GM18508 (cell line): ENCODE data around the gene RNF213.

Experiments used
- ATAC-seq: cut with Tn5 transposase; IDR thresholded peaks from one replicate; pipeline ENCODE4 v1.9.1; 2021; ENCODE audit warnings: moderate number of reproducible peaks; ENCODE audit not compliant: insufficient read depth, unreplicated experiment

The RNF213 gene

DNA sequence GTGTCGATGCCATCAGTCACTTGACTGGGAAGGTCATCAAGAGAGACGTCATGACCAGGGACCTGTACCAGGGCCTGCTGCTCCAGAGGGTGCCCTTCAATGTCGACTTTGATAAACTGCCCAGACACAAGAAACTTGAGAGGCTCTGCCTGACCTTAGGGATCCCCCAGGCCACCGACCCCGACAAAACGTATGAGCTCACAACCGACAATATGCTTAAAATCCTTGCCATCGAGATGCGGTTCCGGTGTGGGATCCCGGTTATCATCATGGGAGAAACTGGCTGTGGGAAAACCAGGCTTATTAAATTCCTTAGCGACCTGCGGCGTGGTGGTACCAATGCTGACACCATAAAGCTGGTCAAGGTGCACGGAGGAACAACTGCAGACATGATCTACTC is 84.7 kb downstream of the RNF213 start:
- ATAC-seq = no peak

DNA sequence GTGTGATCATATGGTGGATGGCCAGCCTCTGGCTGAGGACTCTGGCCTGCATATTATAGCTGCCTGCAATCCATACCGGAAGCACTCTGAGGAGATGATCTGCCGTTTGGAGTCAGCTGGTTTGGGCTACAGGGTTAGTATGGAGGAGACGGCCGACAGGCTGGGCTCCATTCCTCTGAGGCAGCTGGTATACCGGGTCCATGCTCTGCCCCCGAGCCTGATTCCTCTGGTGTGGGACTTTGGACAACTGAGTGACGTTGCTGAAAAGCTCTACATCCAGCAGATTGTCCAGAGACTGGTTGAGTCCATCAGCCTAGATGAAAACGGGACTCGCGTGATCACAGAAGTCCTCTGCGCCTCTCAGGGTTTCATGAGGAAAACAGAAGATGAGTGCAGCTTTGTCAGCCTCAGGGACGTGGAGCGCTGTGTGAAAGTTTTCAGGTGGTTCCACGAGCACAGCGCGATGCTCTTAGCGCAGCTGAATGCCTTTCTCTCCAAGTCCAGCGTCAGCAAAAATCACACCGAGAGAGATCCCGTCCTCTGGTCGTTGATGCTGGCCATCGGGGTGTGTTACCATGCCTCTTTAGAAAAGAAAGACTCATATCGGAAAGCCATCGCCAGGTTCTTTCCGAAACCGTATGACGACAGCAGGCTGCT is 85.3 kb downstream of the RNF213 start:
- no peak for ATAC-seq

DNA sequence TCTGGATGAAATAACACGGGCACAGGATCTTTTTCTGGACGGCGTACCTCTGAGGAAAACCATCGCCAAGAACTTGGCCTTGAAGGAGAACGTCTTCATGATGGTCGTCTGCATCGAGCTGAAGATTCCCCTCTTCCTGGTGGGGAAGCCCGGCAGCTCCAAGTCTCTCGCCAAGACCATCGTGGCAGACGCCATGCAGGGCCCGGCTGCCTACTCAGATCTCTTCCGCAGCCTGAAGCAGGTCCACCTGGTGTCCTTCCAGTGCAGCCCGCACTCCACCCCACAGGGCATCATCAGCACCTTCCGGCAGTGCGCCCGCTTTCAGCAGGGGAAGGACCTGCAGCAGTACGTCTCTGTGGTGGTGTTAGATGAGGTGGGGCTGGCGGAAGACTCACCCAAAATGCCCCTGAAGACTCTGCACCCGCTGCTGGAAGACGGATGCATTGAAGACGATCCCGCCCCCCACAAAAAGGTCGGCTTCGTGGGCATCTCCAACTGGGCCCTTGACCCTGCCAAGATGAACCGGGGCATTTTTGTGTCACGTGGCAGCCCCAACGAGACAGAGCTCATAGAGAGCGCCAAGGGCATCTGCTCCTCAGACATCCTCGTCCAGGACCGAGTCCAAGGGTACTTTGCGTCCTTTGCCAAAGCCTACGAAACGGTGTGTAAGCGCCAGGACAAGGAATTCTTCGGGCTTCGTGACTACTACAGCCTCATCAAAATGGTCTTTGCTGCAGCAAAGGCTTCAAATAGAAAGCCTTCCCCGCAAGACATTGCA is 86.0 kb downstream of the RNF213 start:
- ATAC-seq = no peak

DNA sequence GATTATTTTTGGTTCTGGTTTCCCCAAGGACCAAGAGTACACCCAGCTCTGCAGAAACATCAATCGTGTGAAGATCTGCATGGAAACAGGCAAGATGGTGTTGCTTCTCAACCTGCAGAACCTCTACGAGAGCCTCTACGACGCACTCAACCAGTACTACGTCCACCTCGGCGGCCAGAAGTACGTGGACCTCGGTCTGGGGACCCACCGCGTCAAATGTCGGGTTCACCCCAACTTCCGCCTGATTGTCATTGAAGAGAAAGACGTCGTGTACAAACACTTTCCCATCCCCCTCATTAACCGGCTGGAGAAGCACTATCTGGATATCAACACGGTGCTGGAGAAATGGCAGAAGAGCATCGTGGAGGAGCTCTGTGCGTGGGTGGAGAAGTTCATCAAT is 86.9 kb downstream of the RNF213 start:
- no peak for ATAC-seq

DNA sequence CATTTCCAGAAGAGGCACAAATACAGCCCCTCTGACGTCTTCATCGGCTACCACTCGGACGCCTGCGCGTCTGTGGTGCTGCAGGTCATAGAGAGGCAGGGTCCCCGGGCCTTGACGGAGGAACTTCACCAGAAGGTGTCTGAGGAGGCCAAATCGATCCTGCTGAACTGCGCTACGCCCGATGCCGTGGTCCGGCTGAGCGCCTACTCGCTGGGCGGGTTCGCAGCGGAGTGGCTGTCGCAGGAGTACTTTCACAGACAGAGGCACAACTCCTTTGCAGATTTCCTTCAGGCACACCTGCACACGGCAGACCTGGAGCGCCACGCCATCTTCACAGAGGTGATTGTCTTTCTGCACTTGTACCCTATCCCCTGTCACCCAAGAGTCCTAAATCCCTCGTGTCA is 87.3 kb downstream of the RNF213 start:
- no peak for ATAC-seq

DNA sequence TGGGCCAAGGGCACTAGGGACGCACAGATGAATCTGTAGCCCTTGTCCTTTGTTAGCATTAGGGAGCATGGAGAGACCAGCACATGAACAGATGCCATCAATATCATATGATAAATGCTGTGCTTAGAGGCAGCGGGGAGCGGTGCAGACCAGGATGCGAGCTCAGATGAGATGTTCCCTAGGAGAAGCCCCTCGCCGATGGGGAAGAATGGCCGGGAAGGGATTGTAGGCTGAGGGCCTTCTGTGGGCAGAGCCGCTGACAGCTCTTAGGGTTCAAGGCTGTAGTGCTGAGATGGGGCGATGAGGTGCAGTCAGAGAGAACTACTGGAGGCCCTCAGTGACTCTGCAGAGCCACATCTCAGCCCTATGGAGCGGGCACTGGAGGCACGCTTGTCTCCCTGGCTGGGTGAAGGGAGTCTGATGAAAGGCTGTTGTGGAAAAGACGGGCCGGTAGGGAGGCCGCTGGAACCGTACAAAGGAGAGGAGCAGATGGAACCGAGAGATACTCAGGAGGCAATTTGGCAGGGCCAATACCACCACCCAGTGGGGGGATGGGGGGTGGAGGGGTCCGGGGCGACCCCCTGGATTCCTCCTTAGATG is 88.0 kb downstream of the RNF213 start:
- no peak for ATAC-seq

DNA sequence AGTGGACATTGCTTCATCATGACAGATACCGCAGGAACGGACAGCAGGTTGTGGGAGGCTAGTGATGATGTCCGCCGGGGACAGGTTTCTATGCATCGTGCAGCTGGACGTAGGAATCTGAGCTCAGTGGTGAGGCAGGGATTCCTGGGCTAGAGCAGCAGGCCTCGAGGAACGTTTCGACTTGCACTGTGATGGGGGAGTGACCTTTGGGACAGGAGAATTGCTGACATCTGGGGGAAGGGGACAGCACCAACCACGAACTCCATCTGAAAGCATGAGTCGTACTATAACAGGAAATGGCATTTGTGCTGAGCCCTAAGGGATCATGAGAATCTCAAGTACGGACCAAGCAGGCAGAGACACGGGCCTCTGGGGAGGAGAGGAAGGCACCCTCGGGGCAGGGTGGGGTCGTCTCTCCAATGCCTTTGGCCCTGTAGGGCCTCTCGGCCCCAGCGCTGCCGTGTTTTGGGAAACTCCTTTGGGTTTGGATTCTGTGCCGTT is 88.5 kb downstream of the RNF213 start:
- ATAC-seq = no peak

DNA sequence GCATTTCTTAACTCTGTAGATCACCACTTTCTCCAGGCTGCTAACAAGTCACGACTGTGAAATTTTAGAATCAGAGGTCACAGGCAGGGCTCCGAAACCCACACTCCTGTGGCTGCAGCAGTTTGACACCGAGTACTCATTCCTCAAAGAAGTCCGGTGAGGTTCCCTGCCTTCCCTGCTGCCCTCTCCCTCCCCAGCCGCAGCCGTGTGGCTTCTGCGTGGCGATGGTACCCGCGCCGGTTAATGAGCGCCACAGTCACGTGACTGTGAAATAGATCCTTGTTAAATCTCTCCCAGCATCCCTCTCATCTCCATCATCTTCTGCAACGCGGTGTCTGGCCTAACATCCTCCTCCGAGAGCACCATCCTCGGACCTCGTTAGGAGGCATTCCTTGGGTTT is 89.1 kb downstream of the RNF213 start:
- ATAC-seq = no peak

DNA sequence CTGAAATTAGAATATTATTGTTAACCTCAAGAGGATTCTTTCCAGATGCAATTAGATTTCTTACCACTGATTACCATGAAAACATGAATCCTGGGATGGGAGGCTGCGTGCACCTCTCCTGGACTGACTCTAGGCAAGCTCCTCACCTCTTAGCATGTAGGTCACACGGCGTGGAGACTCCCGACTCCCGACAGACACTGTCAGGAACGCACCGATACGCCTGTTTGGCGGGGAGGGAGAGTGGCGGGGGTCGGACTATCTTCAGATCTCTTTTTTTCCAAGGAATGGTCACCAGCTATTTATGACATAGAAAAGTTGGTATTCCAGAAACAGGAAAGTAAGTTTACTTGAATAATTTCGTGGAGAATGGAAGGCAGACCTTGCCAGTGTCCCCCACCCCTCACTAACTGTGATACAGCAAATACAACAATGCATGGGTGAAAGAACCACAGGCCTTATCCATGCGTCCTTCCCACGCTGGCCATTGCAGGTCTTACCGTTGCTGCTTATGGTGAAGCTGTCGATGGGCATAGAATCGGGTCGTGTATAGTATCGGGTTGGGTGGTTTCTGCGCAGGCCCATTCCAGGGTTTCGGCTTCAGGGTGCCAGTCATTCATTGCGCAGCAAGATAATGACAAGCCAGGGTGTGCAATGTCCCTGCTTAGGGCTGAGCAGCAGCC is 91.7 kb downstream of the RNF213 start:
- ATAC-seq = no peak

DNA sequence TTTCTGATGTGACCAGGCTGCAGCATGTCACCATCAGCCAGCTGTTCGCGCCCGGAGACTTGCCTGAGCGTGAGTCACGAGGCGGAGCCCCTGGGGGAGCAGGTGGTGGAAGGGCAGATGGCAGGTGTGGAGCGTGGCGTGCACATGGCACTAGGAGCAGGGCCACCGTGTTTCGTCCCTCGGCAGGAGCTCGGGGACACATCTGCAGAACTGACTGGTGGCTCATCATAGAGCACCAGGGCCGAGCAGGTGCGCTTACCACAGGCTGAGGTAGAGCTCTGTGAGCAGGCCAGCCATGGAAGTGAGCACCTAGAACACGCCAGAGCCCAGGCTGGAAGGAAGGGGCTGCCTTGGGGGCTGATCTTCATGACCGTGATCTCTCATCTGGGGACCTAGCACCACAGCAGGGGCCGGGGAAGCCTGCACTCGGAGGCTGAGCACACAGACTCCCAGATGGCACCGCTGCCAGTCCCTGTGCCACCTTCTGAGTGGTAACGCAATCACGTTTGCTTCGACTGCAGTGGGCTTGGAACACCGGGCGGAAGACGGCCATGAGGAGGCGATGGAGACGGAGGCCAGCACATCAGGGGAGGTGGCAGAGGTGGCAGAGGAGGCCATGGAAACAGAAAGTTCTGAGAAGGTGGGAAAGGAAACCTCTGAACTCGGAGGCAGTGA is 92.5 kb downstream of the RNF213 start:
- no peak for ATAC-seq

DNA sequence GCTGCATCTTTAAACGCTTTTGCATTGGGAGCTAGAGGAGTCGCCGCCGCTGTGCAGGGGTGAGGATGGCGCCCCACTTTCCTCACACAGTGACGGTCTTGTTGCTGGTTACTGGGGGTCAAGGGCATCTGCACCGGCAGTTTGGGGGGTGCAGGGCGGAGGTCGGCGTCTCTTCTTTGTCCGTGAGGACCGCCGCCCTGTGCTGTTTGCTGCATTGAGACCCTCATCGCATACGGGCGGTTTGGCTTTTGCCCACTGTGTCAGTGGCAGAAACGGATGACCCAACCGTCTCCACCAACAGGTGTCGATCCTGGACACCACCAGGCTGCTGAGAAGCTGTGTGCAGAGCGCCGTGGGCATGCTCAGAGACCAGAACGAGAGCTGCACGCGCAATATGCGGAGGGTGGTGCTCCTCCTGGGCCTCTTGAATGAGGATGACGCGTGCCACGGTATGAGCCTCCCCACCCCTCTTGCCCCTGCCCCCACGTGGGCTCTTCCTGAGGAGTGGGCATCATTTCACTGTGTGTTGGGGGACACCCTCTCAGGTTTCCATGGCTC is 93.1 kb downstream of the RNF213 start:
- no peak for ATAC-seq

DNA sequence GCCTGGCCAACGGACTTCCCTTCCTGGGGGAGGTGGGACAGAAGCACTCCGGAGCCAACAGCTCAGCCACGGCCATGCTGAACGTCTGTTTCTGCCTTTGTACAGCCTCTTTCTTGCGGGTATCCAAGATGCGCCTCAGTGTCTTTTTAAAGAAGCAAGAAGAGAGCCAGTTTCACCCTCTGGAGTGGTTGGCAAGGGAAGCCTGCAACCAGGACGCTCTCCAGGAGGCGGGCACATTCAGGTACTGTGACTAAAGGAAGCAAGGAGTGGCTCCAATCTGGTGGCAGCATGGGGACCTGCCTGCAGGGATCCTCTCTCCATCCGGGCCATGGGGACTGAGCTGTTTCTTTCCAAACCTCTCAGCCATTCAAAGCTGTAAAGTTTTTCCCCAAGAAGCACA is 93.7 kb downstream of the RNF213 start:
- ATAC-seq = no peak

DNA sequence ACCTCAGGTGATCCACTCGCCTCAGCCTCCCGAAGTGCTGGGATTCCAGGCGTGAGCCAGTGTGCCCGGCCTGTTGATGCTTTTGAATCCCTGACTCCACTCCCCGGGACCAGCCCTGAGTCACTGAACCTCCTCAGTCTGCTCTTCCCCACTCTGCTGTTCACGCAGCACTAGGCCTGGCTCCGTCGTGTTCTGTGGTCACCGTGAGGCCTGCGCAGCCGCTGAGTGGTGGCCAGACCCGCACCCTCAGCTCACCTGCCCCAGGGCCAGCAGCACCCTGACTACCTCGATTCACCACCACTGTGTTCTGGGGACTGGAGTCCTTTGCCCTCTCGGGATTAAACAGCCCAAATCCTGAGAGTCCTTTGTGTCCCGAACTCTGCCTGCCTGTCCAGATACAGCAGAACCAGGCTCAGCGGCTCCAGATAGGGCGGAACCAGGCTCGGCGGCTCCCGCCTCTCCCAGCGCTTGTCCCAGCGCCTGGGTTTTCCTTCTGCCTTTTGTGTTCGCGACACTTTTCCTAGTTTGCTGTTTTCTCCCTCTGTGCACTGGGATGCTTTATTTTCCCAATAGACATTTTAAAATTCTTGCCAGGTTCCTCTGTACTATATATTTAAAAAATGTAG is 95.7 kb downstream of the RNF213 start:
- no peak for ATAC-seq

DNA sequence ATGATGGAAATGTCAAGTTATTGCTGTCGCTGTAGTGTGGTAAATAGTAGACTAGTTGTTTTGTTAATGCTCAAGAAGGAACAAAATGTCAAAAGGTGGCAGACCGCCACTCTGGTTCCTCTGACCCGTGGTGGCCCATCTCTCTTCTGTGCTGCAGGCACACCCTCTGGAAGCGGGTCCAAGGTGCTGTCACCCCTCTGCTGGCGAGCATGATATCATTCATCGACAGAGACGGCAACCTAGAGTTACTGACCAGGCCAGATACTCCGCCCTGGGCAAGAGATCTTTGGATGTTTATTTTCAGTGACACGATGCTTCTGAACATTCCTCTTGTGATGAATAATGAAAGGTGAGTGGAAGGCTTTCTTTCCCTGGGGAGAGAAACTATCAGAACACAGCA is 97.5 kb downstream of the RNF213 start:
- ATAC-seq = no peak

DNA sequence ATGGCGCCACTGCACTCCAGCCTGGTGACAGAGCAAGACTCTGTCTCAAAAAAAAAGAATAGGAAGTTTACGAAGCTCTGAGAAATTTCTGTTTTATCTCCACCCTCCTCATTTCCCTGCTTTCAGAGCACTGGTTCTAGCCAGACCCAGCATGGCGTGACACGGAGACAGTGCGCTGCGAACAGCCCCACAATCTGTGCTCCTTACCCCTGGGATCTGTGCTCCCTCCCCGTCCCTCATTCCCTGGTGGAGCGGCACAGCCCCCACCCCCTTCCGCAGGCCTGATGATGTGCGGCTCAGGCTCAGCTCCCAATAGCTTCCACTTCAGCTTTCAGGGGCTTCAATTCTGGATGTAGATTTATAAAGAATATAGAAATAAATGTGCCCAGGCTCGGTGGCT is 98.2 kb downstream of the RNF213 start:
- no peak for ATAC-seq

DNA sequence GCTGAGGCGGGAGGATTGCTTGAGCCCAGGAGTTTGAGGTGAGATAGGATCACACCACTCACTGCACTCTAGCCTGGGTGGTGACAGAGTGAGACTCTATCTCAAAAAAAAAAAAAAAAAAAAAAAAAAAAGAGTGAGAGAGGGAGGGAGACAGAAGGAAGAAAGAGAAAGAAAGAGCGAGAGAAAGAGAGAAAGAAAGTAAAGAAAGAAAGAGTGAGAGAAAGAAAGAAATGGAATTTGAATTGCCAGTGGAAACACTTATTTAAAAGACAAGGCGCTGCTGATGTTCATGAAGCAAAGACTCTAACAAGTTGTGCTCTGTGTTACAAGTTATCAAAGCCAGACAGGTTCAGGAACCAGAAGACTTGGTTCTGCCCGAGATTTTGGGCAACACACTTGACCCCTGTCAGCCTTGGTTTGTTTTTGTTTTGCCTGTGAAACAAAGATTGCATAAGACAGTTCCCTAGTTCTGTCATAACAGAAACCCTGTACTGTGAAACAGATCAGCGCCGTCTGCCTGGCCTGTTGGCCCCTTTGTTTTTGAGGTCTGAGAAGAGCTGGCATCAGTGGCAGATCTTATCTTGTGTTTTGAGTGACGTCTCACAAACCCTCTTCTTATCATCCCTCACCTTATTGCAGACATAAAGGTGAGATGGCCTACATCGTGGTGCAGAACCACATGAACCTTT is 98.9 kb downstream of the RNF213 start:
- ATAC-seq = no peak

DNA sequence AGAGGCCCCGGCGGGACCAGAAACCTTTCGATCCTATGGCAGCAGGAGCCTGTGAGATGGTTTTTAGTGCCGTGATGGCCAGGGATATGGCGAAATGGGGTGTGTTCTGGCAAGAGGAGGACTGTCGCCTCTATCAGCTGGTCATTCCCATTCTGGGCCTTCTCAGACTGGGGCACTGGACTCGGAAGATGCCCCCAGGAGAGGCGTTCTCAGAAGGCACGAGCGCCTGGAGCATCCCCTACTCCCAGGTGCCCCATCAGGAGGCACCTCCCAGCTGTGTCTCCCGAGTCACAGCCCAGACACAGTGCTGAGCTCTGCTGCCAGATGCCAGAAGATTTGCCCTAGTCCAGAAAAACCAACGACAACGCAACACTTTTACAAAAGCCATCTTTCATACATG is 99.7 kb downstream of the RNF213 start:
- no peak for ATAC-seq

DNA sequence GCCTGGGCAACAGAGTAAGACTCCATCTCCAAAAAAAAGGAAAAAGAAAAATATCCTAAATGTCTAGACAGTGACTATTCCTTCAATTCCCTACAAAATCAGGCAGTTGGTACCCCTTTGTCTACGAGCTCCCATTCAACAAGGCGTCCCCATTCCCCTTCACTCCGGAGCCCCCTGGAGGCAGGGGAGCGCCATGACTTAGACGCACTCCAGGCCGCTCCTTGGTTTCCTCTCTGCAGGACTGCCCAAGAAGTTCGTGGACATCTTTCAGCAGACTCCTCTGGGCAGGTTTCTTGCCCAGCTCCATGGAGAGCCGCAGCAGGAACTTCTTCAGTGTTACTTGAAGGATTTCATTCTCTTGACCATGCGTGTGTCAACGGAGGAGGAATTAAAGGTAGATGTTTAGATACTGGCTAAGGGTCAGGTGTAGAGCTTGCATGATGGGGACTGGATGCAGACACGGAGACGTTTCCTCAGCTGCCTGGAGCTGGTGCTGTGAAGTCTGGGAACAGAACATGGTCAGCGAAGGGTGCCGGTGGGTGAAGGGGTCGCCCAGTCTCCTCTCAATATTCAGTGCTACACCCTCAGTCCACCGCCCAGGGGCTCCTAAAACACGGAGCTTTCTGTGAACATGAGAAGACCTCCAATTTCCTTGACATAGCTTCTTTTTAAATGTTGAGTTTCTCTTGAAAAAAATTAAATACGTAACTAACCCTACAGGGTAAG is 101.0 kb downstream of the RNF213 start:
- no peak for ATAC-seq
